Hepatocyte (in vitro differentiated cells): ENCODE measurements around the gene TMEM44. TPM values are rescaled to one million over a fixed set of nuclear protein-coding genes. Genes with fewer than 3 reads are reported as not detected.

Source experiments
- DNase-seq: peaks from one replicate; pipeline ENCODE4 v3.0.0-alpha.2; 2016; ENCODE audit warnings: low spot score
- H2AFZ ChIP-seq: fragments of 200-600 bp; sonication (generic); 2 replicates; pipeline ENCODE4 v1.6.0; 2016; ENCODE audit warnings: antibody characterized with exemption, mild to moderate bottlenecking
- H3K27ac ChIP-seq: fragments of 200-600 bp; sonication (generic); 2 replicates; pipeline ENCODE4 v1.5.1; 2016; ENCODE audit warnings: mild to moderate bottlenecking
- H3K27me3 ChIP-seq: fragments of 200-600 bp; sonication (generic); 2 replicates; pipeline ENCODE4 v1.6.1; 2016
- H3K36me3 ChIP-seq: fragments of 200-600 bp; sonication (generic); replicated peaks from 2 replicates; pipeline ENCODE4 v1.5.1; 2016; ENCODE audit warnings: low read depth; ENCODE audit not compliant: insufficient read depth
- H3K4me1 ChIP-seq: fragments of 200-600 bp; sonication (generic); 2 replicates; pipeline ENCODE4 v1.5.1; 2016; ENCODE audit warnings: mild to moderate bottlenecking, moderate library complexity; ENCODE audit not compliant: insufficient read depth
- H3K4me2 ChIP-seq: fragments of 200-600 bp; sonication (generic); 2 replicates; pipeline ENCODE4 v1.6.0; 2016
- H3K4me3 ChIP-seq: fragments of 200-600 bp; sonication (generic); 2 replicates; pipeline ENCODE4 v1.5.1; 2016; ENCODE audit warnings: mild to moderate bottlenecking
- H3K79me2 ChIP-seq: fragments of 200-600 bp; sonication (generic); 2 replicates; pipeline ENCODE4 v1.6.0; 2017; ENCODE audit warnings: mild to moderate bottlenecking
- H3K9me2 ChIP-seq: fragments of 200-600 bp; sonication (generic); replicated peaks from 2 replicates; pipeline ENCODE4 v1.6.0; 2017; ENCODE audit warnings: mild to moderate bottlenecking; ENCODE audit not compliant: insufficient read depth
- H3K9me3 ChIP-seq: fragments of 200-600 bp; sonication (generic); 2 replicates; pipeline ENCODE4 v1.5.1; 2016; ENCODE audit warnings: low read depth, mild to moderate bottlenecking
- H4K20me1 ChIP-seq: fragments of 200-600 bp; sonication (generic); 2 replicates; pipeline ENCODE4 v1.6.0; 2016; ENCODE audit warnings: mild to moderate bottlenecking; ENCODE audit not compliant: insufficient read depth, poor library complexity, severe bottlenecking
- CTCF ChIP-seq: fragments of 200-600 bp; sonication (generic); IDR thresholded peaks from 2 replicates; pipeline ENCODE4 v1.5.1; 2016; ENCODE audit warnings: antibody characterized with exemption, mild to moderate bottlenecking; ENCODE audit not compliant: poor library complexity
- EZH2 ChIP-seq: fragments of 200-600 bp; sonication (generic); IDR thresholded peaks from 2 replicates; pipeline ENCODE4 v1.6.1; 2016; ENCODE audit warnings: antibody characterized with exemption, mild to moderate bottlenecking, borderline replicate concordance
- EZH2phosphoT487 ChIP-seq: fragments of 200-600 bp; sonication (generic); IDR thresholded peaks from one replicate; pipeline ENCODE4 v1.6.1; 2018; ENCODE audit warnings: antibody characterized with exemption, mild to moderate bottlenecking, low read depth, moderate library complexity; ENCODE audit not compliant: unreplicated experiment, severe bottlenecking
- WGBS: methylation state at CpG from one replicate; pipeline ENCODE4 v1.1.6; 2016; ENCODE audit warnings: low lambda C conversion rate; ENCODE audit errors: missing lambda C conversion rate; 5-methylcytosine and 5-hydroxymethylcytosine counted together
- polyA plus RNA-seq: library from polyadenylated mRNA; unstranded; fragments of >200 nt; fragmentation: Nextera tagmentation; extraction: Ambion mirVana; gene quantifications from 2 replicates; pipeline ENCODE4 v1.2.1, GENCODE V29; 2016
- total RNA-seq: library from RNA; depleted of rRNA; stranded (reverse); fragments of >200 nt; gene quantifications from 2 replicates; pipeline ENCODE4 v1.2.3, GENCODE V29; 2014

Gene TMEM44
- total and polyA plus RNA-seq, 2 experiments from 2014 or later: 6.6 to 9.1 TPM

GRCh38 chr3:194658477-194659242 is 25.4 kb upstream of the TMEM44 start:
- TF ChIP-seq CTCF (no peak), EZH2 (no peak), EZH2phosphoT487 (no peak)
- Histone ChIP-seq H3K79me2 (no peaks in the 10 kb centered on the region), H3K4me2 (no peak overlapping the region), H3K36me3 (no peaks in the 10 kb centered on the region), H3K9me2 (no peaks in the 10 kb centered on the region), H4K20me1 (no peaks in the 10 kb centered on the region), H3K9me3 (no peaks in the 10 kb centered on the region), H3K4me1 (no peaks in the 10 kb centered on the region), H2AFZ (no peak overlapping the region), H3K4me3 (no peak overlapping the region), H3K27me3 (no peaks in the 10 kb centered on the region), H3K27ac (no peak overlapping the region)
- DNase-seq: no peak
- 94% methylated on average over 5 of the region's 5 CpGs for WGBS

GRCh38 chr3:194657439-194657838 is 24.2 kb upstream of the TMEM44 start:
- H3K4me1 ChIP-seq: no peaks in the 10 kb centered on the region
- H3K9me3 ChIP-seq: no peaks in the 10 kb centered on the region
- no peak for DNase-seq
- H3K27me3 ChIP-seq: no peaks in the 10 kb centered on the region
- H3K4me2 ChIP-seq: no peak overlapping the region
- H3K4me3 ChIP-seq: no peak overlapping the region
- H3K27ac ChIP-seq: no peak overlapping the region
- 83% methylated on average over 7 of the region's 7 CpGs for WGBS
- H3K79me2 ChIP-seq: no peaks in the 10 kb centered on the region
- no peaks in the 10 kb centered on the region for H3K9me2 ChIP-seq
- H2AFZ ChIP-seq: no peak overlapping the region
- no peaks in the 10 kb centered on the region for H4K20me1 ChIP-seq
- TF ChIP-seq EZH2 (no peak), EZH2phosphoT487 (no peak), CTCF (no peak)
- H3K36me3 ChIP-seq: no peaks in the 10 kb centered on the region

DNA sequence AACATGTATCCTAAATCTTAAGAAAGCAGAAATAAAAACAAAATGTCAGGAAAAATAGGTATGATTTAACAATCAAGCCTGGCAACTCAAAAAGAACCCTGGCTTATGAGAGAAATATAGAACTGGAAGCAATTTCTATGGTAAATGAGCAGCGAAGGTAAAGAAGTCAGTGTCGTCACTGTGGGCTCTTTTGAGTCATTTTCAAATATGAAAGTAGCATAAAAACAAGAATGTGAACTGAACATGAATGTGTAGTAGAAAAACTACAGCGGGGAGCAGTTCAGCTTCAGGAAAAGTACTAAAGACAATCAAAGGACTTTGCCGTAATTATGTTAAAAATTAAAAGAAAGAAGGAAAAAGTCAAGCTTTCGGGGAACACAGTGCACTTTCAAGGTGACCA is 21.2 kb upstream of the TMEM44 start:
- H3K4me3 ChIP-seq: no peak overlapping the region
- no peaks in the 10 kb centered on the region for H3K9me3 ChIP-seq
- TF ChIP-seq EZH2 (no peak), EZH2phosphoT487 (no peak), CTCF (no peak)
- no peak for DNase-seq
- no peak overlapping the region for H3K4me2 ChIP-seq
- H2AFZ ChIP-seq: no peak overlapping the region
- no peaks in the 10 kb centered on the region for H3K36me3 ChIP-seq
- H3K27ac ChIP-seq: no peak overlapping the region
- no peaks in the 10 kb centered on the region for H3K9me2 ChIP-seq
- no peaks in the 10 kb centered on the region for H3K4me1 ChIP-seq
- H4K20me1 ChIP-seq: no peaks in the 10 kb centered on the region
- WGBS: 98% methylated on average over 5 of the region's 5 CpGs
- no peaks in the 10 kb centered on the region for H3K27me3 ChIP-seq
- H3K79me2 ChIP-seq: no peaks in the 10 kb centered on the region
